Thymus (tissue), 11 donors: ENCODE results near the gene C13orf46. TPM values are rescaled to one million over a fixed set of nuclear protein-coding genes. Genes with fewer than 3 reads are reported as not detected.

Source experiments
- DNase-seq, 9 donors: peaks; one replicate each; pipeline ENCODE4 v3.0.0-alpha.2; 2013; ENCODE audit warnings: low spot score in 9 of 9, low read depth in 6 of 9, missing footprints in 1 of 9
- H3K27ac ChIP-seq, 2 donors: one replicate each; pipeline ENCODE4 v1.5.1; 2013; ENCODE audit warnings: control low read depth in 1 of 2, low read depth in 1 of 2, low read length in 1 of 2, mild to moderate bottlenecking in 1 of 2, moderate library complexity in 1 of 2
- H3K27me3 ChIP-seq, 2 donors: one replicate each; pipeline ENCODE4 v1.5.1; 2013; ENCODE audit warnings: low read length in 1 of 2; ENCODE audit not compliant: control insufficient read depth in 2 of 2, insufficient read depth in 1 of 2
- H3K36me3 ChIP-seq, 2 donors: one replicate each; pipeline ENCODE4 v1.5.1; 2013; ENCODE audit warnings: low read length in 1 of 2, mild to moderate bottlenecking in 1 of 2, moderate library complexity in 1 of 2; ENCODE audit not compliant: control insufficient read depth in 2 of 2, insufficient read depth in 2 of 2
- H3K4me1 ChIP-seq, 2 donors: one replicate each; pipeline ENCODE4 v1.5.1; 2013; ENCODE audit warnings: low read length in 2 of 2; ENCODE audit not compliant: control insufficient read depth in 2 of 2, insufficient read depth in 2 of 2
- H3K4me3 ChIP-seq, 2 donors: one replicate each; pipeline ENCODE4 v1.5.1; 2013; ENCODE audit warnings: low read length in 2 of 2, control low read depth in 1 of 2, mild to moderate bottlenecking in 1 of 2
- H3K9me3 ChIP-seq, 2 donors: one replicate each; pipeline ENCODE4 v1.5.1; 2013; ENCODE audit warnings: low read length in 1 of 2, mild to moderate bottlenecking in 1 of 2; ENCODE audit not compliant: control insufficient read depth in 2 of 2, insufficient read depth in 1 of 2
- WGBS: extraction: QIAGEN DNeasy Blood & Tissue Kit; methylation state at CpG from one replicate; pipeline ENCODE4 v1.1.7; 2013; 5-methylcytosine and 5-hydroxymethylcytosine counted together
- polyA plus RNA-seq: library from polyadenylated mRNA; stranded (reverse); fragments of 200-250 nt; gene quantifications from one replicate; pipeline ENCODE4 v1.2.3, GENCODE V29; 2013
- total RNA-seq: library from RNA; stranded (reverse); fragments of 120-200 nt; gene quantifications from one replicate; pipeline ENCODE4 v1.2.4, GENCODE V29; 2013
- donor health status: healthy.

The C13orf46 gene
- total and polyA plus RNA-seq, 2 donors = 0.05 to 1.1 TPM

GRCh38 chr13:113912596-113912995 is 61.3 kb downstream of the C13orf46 start:
- DNase-seq = no peak
- 58% methylated on average over 3 of the region's 3 CpGs for WGBS
- Histone ChIP-seq H3K9me3 (no peaks in the 10 kb centered on the region), H3K4me3 (no peak overlapping the region), H3K27ac (no peak overlapping the region), H3K4me1 (peaks cover 0 to 5% of the 10 kb centered on the region in 2 donors), H3K27me3 (peaks cover 1 to 29% of the 10 kb centered on the region in 2 donors), H3K36me3 (no peaks in the 10 kb centered on the region)

- Histone ChIP-seq H3K9me3 (no peaks in the 10 kb centered on the region), H3K36me3 (no peaks in the 10 kb centered on the region), H3K4me1 (peaks cover 0 to 5% of the 10 kb centered on the region in 2 donors), H3K27me3 (peaks cover 5 to 24% of the 10 kb centered on the region in 2 donors), H3K4me3 (no peak overlapping the region), H3K27ac (no peak overlapping the region)
- DNase-seq = peak in 1 of 9 donors; percentile 7
- WGBS = 35% methylated on average over 17 of the region's 17 CpGs
Observed at GRCh38 chr13:113907635-113908617, 66.0 kb downstream of the C13orf46 start.

GRCh38 chr13:113906571-113906970 is 67.3 kb downstream of the C13orf46 start:
- Histone ChIP-seq H3K36me3 (no peaks in the 10 kb centered on the region), H3K9me3 (no peaks in the 10 kb centered on the region), H3K27me3 (peaks cover 5 to 24% of the 10 kb centered on the region in 2 donors), H3K4me1 (peaks cover 0 to 5% of the 10 kb centered on the region in 2 donors), H3K4me3 (no peak overlapping the region), H3K27ac (no peak overlapping the region)
- no peak for DNase-seq
- 92% methylated on average over 4 of the region's 4 CpGs for WGBS

GRCh38 chr13:113905942-113906341 is 67.9 kb downstream of the C13orf46 start:
- H3K27me3 ChIP-seq = peaks cover 5 to 24% of the 10 kb centered on the region in 2 donors
- 97% methylated on average over 8 of the region's 8 CpGs for WGBS
- H3K4me1 ChIP-seq = peaks cover 0 to 5% of the 10 kb centered on the region in 2 donors
- H3K36me3 ChIP-seq = no peaks in the 10 kb centered on the region
- no peak overlapping the region for H3K4me3 ChIP-seq
- no peak for DNase-seq
- no peaks in the 10 kb centered on the region for H3K9me3 ChIP-seq
- no peak overlapping the region for H3K27ac ChIP-seq

- no peak for DNase-seq
- H3K4me3 ChIP-seq = no peak overlapping the region
- H3K36me3 ChIP-seq = no peaks in the 10 kb centered on the region
- WGBS = 94% methylated on average over 9 of the region's 9 CpGs
- peaks cover 5 to 24% of the 10 kb centered on the region in 2 donors for H3K27me3 ChIP-seq
- H3K27ac ChIP-seq = no peak overlapping the region
- no peaks in the 10 kb centered on the region for H3K9me3 ChIP-seq
- H3K4me1 ChIP-seq = peaks cover 0 to 5% of the 10 kb centered on the region in 2 donors
Observed at GRCh38 chr13:113905018-113905417, 68.9 kb downstream of the C13orf46 start.

GRCh38 chr13:113904411-113904810 is 69.5 kb downstream of the C13orf46 start:
- Histone ChIP-seq H3K36me3 (no peaks in the 10 kb centered on the region), H3K9me3 (no peaks in the 10 kb centered on the region), H3K4me1 (peaks cover 0 to 5% of the 10 kb centered on the region in 2 donors), H3K27me3 (peaks cover 5 to 21% of the 10 kb centered on the region in 2 donors), H3K4me3 (no peak overlapping the region), H3K27ac (no peak overlapping the region)
- peak in 2 of 9 donors; percentile 8 to 15 for DNase-seq
- WGBS = 88% methylated on average over 8 of the region's 8 CpGs

- H3K9me3 ChIP-seq = no peaks in the 10 kb centered on the region
- peaks cover 0 to 5% of the 10 kb centered on the region in 2 donors for H3K4me1 ChIP-seq
- DNase-seq = no peak
- no peaks in the 10 kb centered on the region for H3K36me3 ChIP-seq
- no peak overlapping the region for H3K27ac ChIP-seq
- no peak overlapping the region for H3K4me3 ChIP-seq
- WGBS = 96% methylated on average over 9 of the region's 9 CpGs
- H3K27me3 ChIP-seq = peaks cover 5 to 20% of the 10 kb centered on the region in 2 donors
Observed at GRCh38 chr13:113903912-113904311, 70.0 kb downstream of the C13orf46 start.

Other genes starting within 250 kb of the C13orf46 start
- 0.61 TPM for gene TMEM255B, start 214.8 kb downstream of the C13orf46 start, total RNA-seq
- gene TMEM255B, start 214.8 kb downstream of the C13orf46 start, polyA plus RNA-seq = 7.2 TPM
- gene GAS6, start 110.0 kb downstream of the C13orf46 start, total RNA-seq = 36.5 TPM
- 89.4 TPM for gene GAS6, start 110.0 kb downstream of the C13orf46 start, polyA plus RNA-seq
- 25.1 TPM for gene RASA3, start 158.5 kb upstream of the C13orf46 start, total RNA-seq
- gene RASA3, start 158.5 kb upstream of the C13orf46 start, polyA plus RNA-seq = 23.8 TPM
- 0.66 TPM for gene CFAP97D2, start 205.2 kb upstream of the C13orf46 start, total RNA-seq
- 0.34 TPM for gene CFAP97D2, start 205.2 kb upstream of the C13orf46 start, polyA plus RNA-seq